HG02571 (cell line): Measurements from ENCODE around the gene SMIM8.

ENCODE experiments used
- ATAC-seq: cut with Tn5 transposase; IDR thresholded peaks from one replicate; pipeline ENCODE4 v1.9.1; 2021; ENCODE audit warnings: mild to moderate bottlenecking, moderate library complexity; ENCODE audit not compliant: unreplicated experiment

Gene SMIM8

DNA sequence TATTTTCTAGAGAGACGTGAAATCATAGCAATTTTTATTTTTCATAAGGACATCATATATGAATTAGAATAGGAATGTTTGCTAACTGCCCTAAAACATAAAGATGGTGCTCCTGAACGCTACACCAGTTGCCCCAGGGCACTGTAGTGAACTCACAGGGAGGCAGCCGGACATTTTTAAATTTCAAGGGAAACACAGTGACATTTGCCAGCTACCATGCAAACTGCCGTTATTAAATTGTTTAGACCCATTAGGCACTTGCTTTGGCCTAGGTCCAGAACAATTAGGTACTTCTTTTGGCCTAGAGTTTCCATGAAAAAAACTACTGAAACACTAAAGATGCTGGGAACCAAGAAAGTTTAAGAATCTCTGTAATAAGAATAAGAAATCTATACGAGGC, 60.5 kb downstream of the SMIM8 start:
- ATAC-seq = no peak

DNA sequence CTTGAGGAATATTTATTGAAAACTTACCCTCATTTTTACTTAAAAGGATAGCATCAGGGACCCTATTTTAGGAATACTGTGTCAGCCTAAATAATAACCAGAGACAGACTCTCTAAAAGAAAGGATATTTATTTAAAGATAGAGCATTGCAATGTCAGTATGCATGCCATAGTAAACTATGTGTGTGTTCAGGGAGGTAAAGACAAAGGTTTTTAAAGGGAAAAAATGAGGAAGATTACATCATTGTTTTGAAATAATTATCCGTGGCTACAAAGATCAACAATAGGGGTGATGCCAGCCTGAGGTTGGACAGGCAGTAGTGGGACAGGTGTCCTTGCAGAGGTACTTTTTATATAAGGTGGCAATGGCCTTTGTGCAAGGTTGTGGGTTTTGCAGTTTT, 61.6 kb downstream of the SMIM8 start:
- ATAC-seq = no peak

DNA sequence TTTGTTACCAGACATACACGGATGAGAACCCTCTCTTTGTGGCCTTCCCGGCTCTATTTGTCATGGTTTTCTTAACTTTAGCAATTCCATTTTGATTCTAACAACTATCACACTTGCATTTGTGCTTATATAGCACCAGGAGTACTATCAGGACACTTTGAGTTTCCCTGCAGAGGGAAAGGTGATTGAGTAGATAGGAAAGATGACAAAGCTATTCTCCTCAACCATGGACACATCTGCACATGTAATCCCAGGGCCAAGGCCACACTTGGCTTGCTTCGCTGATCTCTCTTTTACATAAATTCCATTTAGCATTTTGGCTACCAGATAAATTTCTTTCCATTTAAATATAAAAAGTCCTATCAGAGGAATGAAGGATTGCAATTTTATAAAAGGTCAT, 62.1 kb downstream of the SMIM8 start:
- ATAC-seq = no peak

DNA sequence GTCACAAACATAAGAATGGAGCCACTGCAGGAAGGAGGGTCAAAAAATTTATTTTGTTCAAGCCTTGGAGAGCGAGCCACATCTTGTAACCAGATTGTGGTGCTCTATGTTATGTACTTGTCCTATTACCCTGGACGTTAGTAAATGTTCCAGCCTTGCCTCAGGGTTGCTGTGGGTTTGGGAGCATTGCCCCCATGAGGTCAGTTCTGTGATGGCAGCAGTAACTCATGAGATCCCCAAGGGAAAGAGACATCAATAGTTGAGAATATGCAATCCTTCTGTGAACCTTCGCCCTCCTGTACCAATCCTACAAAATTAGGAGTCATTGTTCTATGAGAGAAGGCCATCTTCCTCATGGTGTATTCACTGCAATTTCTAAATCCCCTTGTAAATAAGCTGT, 68.9 kb downstream of the SMIM8 start:
- ATAC-seq = no peak
